ENCODE measurements around the gene EMX2. TPM values are rescaled to one million over a fixed set of nuclear protein-coding genes. Genes with fewer than 3 reads are reported as not detected.

The EMX2 gene
- total and polyA plus RNA-seq, 2 donors from 2014 or later, result 44.9 to 82.8 TPM

- FAIRE-seq (no peak), DNase-seq (peak in 3 of 5 donors; percentile 34 to 60 (median 57))
- no peak for TF ChIP-seq CTCF (IDR thresholded peaks at IDR 0.05; ENCODE audit: borderline replicate concordance, extremely low read depth, insufficient read depth)
- Histone ChIP-seq H3K9ac (ENCODE audit: low read length in 3 of 3) (peak overlapping the region in 2 of 3 donors; percentile 5 to 63), H3K9me3 (ENCODE audit: control insufficient read depth in 2 of 3, insufficient read depth in 1 of 3, low read length in 3 of 3) (no peaks in the 10 kb centered on the region), H3K27ac (ENCODE audit: low read depth in 2 of 2, low read length in 2 of 2) (peak overlapping the region; percentile 51 to 92), H3K4me1 (ENCODE audit: control insufficient read depth in 2 of 3, insufficient read depth in 2 of 3, low read depth in 1 of 3, low read length in 3 of 3) (peaks cover 0 to 9% (median 3%) of the 10 kb centered on the region in 3 donors), H3K4me3 (ENCODE audit: low read length in 3 of 3) (peak overlapping the region in 2 of 3 donors; percentile 50 to 52), H3K27me3 (ENCODE audit: control insufficient read depth, insufficient read depth, low read length) (peaks cover 32% of the 10 kb centered on the region), H3K36me3 (ENCODE audit: control insufficient read depth in 2 of 3, insufficient read depth in 3 of 3, low read length in 3 of 3) (peaks cover 0 to 6% (median 0%) of the 10 kb centered on the region in 3 donors)
- intact Hi-C loops (cut with DNase I), result no loop called here
Observed at GRCh38 chr10:117550599-117551329, 8.2 kb downstream of the EMX2 start.

DNA sequence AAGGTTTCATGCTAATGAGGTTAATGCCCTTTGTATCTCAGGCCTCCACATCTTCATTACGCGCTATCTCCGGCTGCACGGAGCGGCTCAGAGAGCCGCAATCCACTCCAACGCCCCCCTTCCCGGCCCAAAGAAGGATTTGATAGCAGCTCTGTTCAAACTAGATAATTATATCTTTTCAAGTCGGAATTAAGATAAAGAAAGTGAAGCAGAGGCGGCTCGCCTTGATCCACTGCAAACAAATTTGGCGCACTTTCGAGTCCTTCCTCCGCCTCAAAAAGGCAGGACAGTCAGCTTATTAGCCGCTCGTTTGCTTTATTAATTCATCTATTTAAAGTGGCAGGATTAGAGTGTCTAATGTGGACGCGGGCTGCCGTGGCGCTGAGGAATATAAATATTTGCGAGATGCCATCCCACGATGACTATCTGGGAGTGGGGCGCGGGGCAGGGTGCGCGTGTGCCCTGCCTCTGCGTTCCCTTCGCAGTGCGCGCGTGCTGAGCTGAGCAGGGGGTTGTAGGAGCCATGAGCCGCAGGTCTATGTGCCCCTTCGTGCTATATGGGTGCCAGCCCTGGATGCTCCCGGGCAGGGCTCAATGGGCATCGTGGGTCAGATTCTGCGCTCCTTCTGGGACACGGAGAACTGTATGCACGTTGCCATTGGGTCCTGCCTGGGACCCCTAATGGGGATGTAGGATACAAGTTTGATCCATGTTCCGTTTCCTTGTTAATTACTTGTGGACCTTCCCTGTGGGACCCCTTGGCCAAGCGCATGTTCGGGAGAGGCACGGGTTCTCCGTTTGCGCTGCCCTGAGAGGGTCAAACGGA, 9.0 kb downstream of the EMX2 start:
- Histone ChIP-seq H3K27me3 (ENCODE audit: control insufficient read depth, insufficient read depth, low read length) (peaks cover 30% of the 10 kb centered on the region), H3K27ac (ENCODE audit: low read depth in 2 of 2, low read length in 2 of 2) (peak overlapping the region; percentile 47 to 92), H3K4me3 (ENCODE audit: low read length in 3 of 3) (peak overlapping the region; percentile 6 to 52 (median 50)), H3K36me3 (ENCODE audit: control insufficient read depth in 2 of 3, insufficient read depth in 3 of 3, low read length in 3 of 3) (peaks cover 0 to 6% (median 0%) of the 10 kb centered on the region in 3 donors), H3K9ac (ENCODE audit: low read length in 3 of 3) (peak overlapping the region in 2 of 3 donors; percentile 56 to 71), H3K9me3 (ENCODE audit: control insufficient read depth in 2 of 3, insufficient read depth in 1 of 3, low read length in 3 of 3) (no peaks in the 10 kb centered on the region), H3K4me1 (ENCODE audit: control insufficient read depth in 2 of 3, insufficient read depth in 2 of 3, low read depth in 1 of 3, low read length in 3 of 3) (peaks cover 0 to 9% (median 3%) of the 10 kb centered on the region in 3 donors)
- intact Hi-C loops (cut with DNase I), result no loop called here
- DNase-seq (peak in 3 of 5 donors; percentile 34 to 48 (median 48)), FAIRE-seq (no peak)
- no peak for TF ChIP-seq CTCF (IDR thresholded peaks at IDR 0.05; ENCODE audit: borderline replicate concordance, extremely low read depth, insufficient read depth)

GRCh38 chr10:117552156-117552631, 9.6 kb downstream of the EMX2 start:
- peak overlapping the region in 2 of 3 donors; percentile 39 to 71 for H3K9ac ChIP-seq (ENCODE audit: low read length in 3 of 3)
- peaks cover 30% of the 10 kb centered on the region for H3K27me3 ChIP-seq (ENCODE audit: control insufficient read depth, insufficient read depth, low read length)
- peaks cover 0 to 6% (median 0%) of the 10 kb centered on the region in 3 donors for H3K36me3 ChIP-seq (ENCODE audit: control insufficient read depth in 2 of 3, insufficient read depth in 3 of 3, low read length in 3 of 3)
- H3K27ac ChIP-seq (ENCODE audit: low read depth in 2 of 2, low read length in 2 of 2), result peak overlapping the region; percentile 47 to 92
- peak; percentile 80 to 89 (median 81) for DNase-seq
- no peaks in the 10 kb centered on the region for H3K9me3 ChIP-seq (ENCODE audit: control insufficient read depth in 2 of 3, insufficient read depth in 1 of 3, low read length in 3 of 3)
- peaks cover 0 to 9% (median 3%) of the 10 kb centered on the region in 3 donors for H3K4me1 ChIP-seq (ENCODE audit: control insufficient read depth in 2 of 3, insufficient read depth in 2 of 3, low read depth in 1 of 3, low read length in 3 of 3)
- peak overlapping the region; percentile 33 to 53 (median 50) for H3K4me3 ChIP-seq (ENCODE audit: low read length in 3 of 3)
- no peak for TF ChIP-seq CTCF (IDR thresholded peaks at IDR 0.05; ENCODE audit: borderline replicate concordance, extremely low read depth, insufficient read depth)
- intact Hi-C loops (cut with DNase I), result no loop called here
- FAIRE-seq, result no peak
